K562 (cell line): ENCODE measurements around the gene GJB6. TPM values are rescaled to one million over a fixed set of nuclear protein-coding genes. Genes with fewer than 3 reads are reported as not detected.

ENCODE experiments used
- ATAC-seq: fragments of 200-7000 bp; cut with Tn5 transposase; 3 replicates; pipeline ENCODE4 v1.9.1; 2020; ENCODE audit warnings: moderate library complexity
- BruUV-seq: library from RNA; stranded (reverse); fragments of 400-500 nt; replicated peaks from 2 replicates; lab custom pipeline; 2021; lab: Mats Ljungman, UMichigan
- CTCF ChIA-PET: fragments of 300-600 bp; formaldehyde crosslinking; extraction: SDS; loops from one replicate; lab custom pipeline; 2021; ENCODE audit warnings: low intra/inter-chr PET ratio; lab: Yijun Ruan, JAX
- POLR2A ChIA-PET: fragments of 300-600, 350-650 bp; sonication (Branson Sonifier 250); formaldehyde crosslinking; extraction: SDS; loops from one replicate; lab custom pipeline; 2021; ENCODE audit warnings: antibody characterized with exemption, inconsistent platforms; lab: Yijun Ruan, JAX
- DNase-seq, 4 experiments: peaks; one replicate each; pipeline versions ENCODE4 v3.0.0 to v3.0.0-alpha.2; 2011 to 2018; ENCODE audit warnings: low spot score in 3 of 4, mixed read lengths in 3 of 4; ENCODE audit errors: extremely low read depth in 1 of 4
- FAIRE-seq: peaks from 2 replicates; lab custom pipeline; 2011; peaks lifted over from hg19 to GRCh38; lab: Jason Lieb, UNC
- H2AFZ ChIP-seq: 2 replicates; pipeline ENCODE4 v1.6.0; 2011; ENCODE audit warnings: low read depth, low read length, control low read depth, inconsistent platforms
- H3K27ac ChIP-seq: fragments of 200-600 bp; 3 replicates; pipeline ENCODE4 v1.8.0; 2011; ENCODE audit warnings: low read depth, mild to moderate bottlenecking, control low read depth, inconsistent platforms, low read length, moderate library complexity, mixed read lengths; ENCODE audit errors: extremely low read depth
- H3K27me3 ChIP-seq, 2 experiments: fragments of 300-600 bp in 1 of 2; 2 replicates in 1 of 2; 3 replicates in 1 of 2; pipeline versions ENCODE4 v1.6.0 to v1.8.0; 2011; ENCODE audit warnings: inconsistent platforms in 2 of 2, low read length in 2 of 2, mild to moderate bottlenecking in 1 of 2, mixed read lengths in 1 of 2, moderate library complexity in 1 of 2; ENCODE audit not compliant: control insufficient read depth in 2 of 2, insufficient read depth in 2 of 2
- H3K36me3 ChIP-seq: fragments of 300-600 bp; 3 replicates; pipeline ENCODE4 v1.8.0; 2011; ENCODE audit warnings: mild to moderate bottlenecking, low read length, inconsistent platforms; ENCODE audit not compliant: control insufficient read depth, insufficient read depth
- H3K4me1 ChIP-seq, 2 experiments: fragments of 200-600 bp in 1 of 2; replicated peaks in 1 of 2; 2 replicates in 1 of 2; 3 replicates in 1 of 2; pipeline versions ENCODE4 v1.5.1 to v1.8.0; 2011; ENCODE audit warnings: inconsistent platforms in 2 of 2, low read length in 2 of 2, mild to moderate bottlenecking in 1 of 2, mixed read lengths in 1 of 2, moderate library complexity in 1 of 2; ENCODE audit not compliant: control insufficient read depth in 2 of 2, insufficient read depth in 2 of 2
- H3K4me2 ChIP-seq: 2 replicates; pipeline ENCODE4 v1.6.1; 2011; ENCODE audit warnings: low read length, control low read depth, inconsistent platforms, mixed read lengths; ENCODE audit not compliant: insufficient read depth
- H3K4me3 ChIP-seq: fragments of 200-600 bp; sonication (generic), shearing (Covaris generic); 2 replicates; pipeline ENCODE4 v1.5.1; 2016; ENCODE audit warnings: control low read depth, inconsistent platforms
- H3K79me2 ChIP-seq: fragments of 200-600 bp; 3 replicates; pipeline ENCODE4 v1.8.0; 2011; ENCODE audit warnings: low read length, inconsistent platforms; ENCODE audit not compliant: control insufficient read depth, insufficient read depth
- H3K9ac ChIP-seq, 2 experiments: 2 replicates each; pipeline versions ENCODE4 v1.6.0 to v1.6.1; 2011; ENCODE audit warnings: low read depth in 2 of 2, low read length in 2 of 2, control low read depth in 1 of 2, inconsistent platforms in 1 of 2, mild to moderate bottlenecking in 1 of 2, mixed read lengths in 1 of 2; ENCODE audit not compliant: insufficient read depth in 1 of 2
- H3K9me1 ChIP-seq: one replicate; pipeline ENCODE4 v1.6.0; 2011; ENCODE audit warnings: inconsistent platforms, mild to moderate bottlenecking, low read length, moderate library complexity; ENCODE audit not compliant: control insufficient read depth, insufficient read depth
- H3K9me3 ChIP-seq: replicated peaks from 2 replicates; pipeline ENCODE4 v1.5.1; 2011; ENCODE audit warnings: low read depth, low read length, inconsistent platforms; ENCODE audit not compliant: control insufficient read depth, insufficient read depth
- H4K20me1 ChIP-seq: replicated peaks from 2 replicates; pipeline ENCODE4 v1.6.1; 2011; ENCODE audit warnings: low read length, inconsistent platforms, mixed read lengths; ENCODE audit not compliant: control insufficient read depth, insufficient read depth
- BCL6 ChIP-seq: fragments of 250-450 bp; sonication (Bioruptor Pico); IDR thresholded peaks from 2 replicates; pipeline ENCODE4 v1.4.0; 2020
- BHLHE40 ChIP-seq: IDR thresholded peaks from 2 replicates; pipeline ENCODE4 v1.6.1; 2011; ENCODE audit warnings: low read length, improper control_type of control experiment
- DLX4 ChIP-seq: fragments of 250-450 bp; sonication (Bioruptor Pico); IDR thresholded peaks from 2 replicates; pipeline ENCODE4 v1.6.1; 2021; ENCODE audit warnings: mild to moderate bottlenecking
- FOXO4 ChIP-seq: fragments of 450-650 bp; formaldehyde crosslinking; IDR thresholded peaks from 2 replicates; pipeline ENCODE4 v1.4.0; 2020; ENCODE audit warnings: mild to moderate bottlenecking, moderate library complexity
- MEIS2 ChIP-seq: fragments of 450-650 bp; IDR thresholded peaks from 2 replicates; pipeline ENCODE4 v1.6.1; 2014; ENCODE audit warnings: mild to moderate bottlenecking; ENCODE audit not compliant: partially characterized antibody
- NFXL1 ChIP-seq: fragments of 450-650 bp; formaldehyde crosslinking; IDR thresholded peaks from 2 replicates; pipeline ENCODE4 v1.4.0; 2021; ENCODE audit warnings: mild to moderate bottlenecking
- WGBS: fragments of 100-300 bp; shearing (Covaris generic); methylation state at CpG from one replicate; pipeline ENCODE4 v1.1.6; 2016; ENCODE audit warnings: low coverage, mixed read lengths; ENCODE audit not compliant: insufficient coverage; ENCODE audit errors: missing lambda C conversion rate; 5-methylcytosine and 5-hydroxymethylcytosine counted together
- in situ Hi-C: fragments of 300-500 bp; cut with MboI; formaldehyde crosslinking; loops from 4 replicates; pipeline ENCODE4 v1.15.0; 2018; ENCODE audit warnings: inconsistent platforms, mixed read lengths
- intact Hi-C: fragments of 100-400 bp; cut with micrococcal nuclease; formaldehyde crosslinking; loops from 2 replicates; pipeline ENCODE4 v1.14.2; 2022
- polyA plus RNA-seq, 8 experiments: library from polyadenylated mRNA; depleted of rRNA in 4 of 8; stranded (reverse) in 5 of 8; unstranded in 3 of 8; fragments of >200 nt; fragmentation: Nextera tagmentation in 2 of 8; fragmentation: Illumina TruSeq in 1 of 8; extraction: Ambion mirVana in 2 of 8; extraction: Trizol in 1 of 8; gene quantifications; 2 replicates each; pipeline versions ENCODE4 v1.2.1 to v1.2.3, GENCODE V29; 2011 to 2014; ENCODE audit warnings: inconsistent platforms in 1 of 8, missing spikeins in 1 of 8
- total RNA-seq, 7 experiments: library from RNA; depleted of rRNA in 6 of 7; stranded (reverse); fragments of >200 nt in 6 of 7; fragmentation: Illumina TruSeq in 2 of 7; extraction: Trizol in 2 of 7; gene quantifications; 2 replicates each; pipeline versions ENCODE4 v1.2.1 to v1.2.3, GENCODE V29; 2011 to 2021; ENCODE audit warnings: low replicate concordance in 1 of 7

The GJB6 gene
- total and polyA plus RNA-seq, 9 of the 15 experiments (the other 6 are each of a cell fraction or from before 2014, with no cell fraction given), result not detected

- no peak overlapping the region for H3K4me2 ChIP-seq
- intact Hi-C loops, result no loop called here
- peaks cover 0 to 6% of the 10 kb centered on the region in 2 experiments; a peak in 2 of 5 replicates for H3K27me3 ChIP-seq
- no peaks in the 10 kb centered on the region for H3K36me3 ChIP-seq
- POLR2A ChIA-PET, result no interaction called here
- H3K4me1 ChIP-seq, result no peaks in the 10 kb centered on the region
- no peaks in the 10 kb centered on the region for H3K9me1 ChIP-seq
- no peaks in the 10 kb centered on the region for H3K9me3 ChIP-seq
- no peak overlapping the region for H3K27ac ChIP-seq
- no peak for DNase-seq
- no peak overlapping the region for H3K9ac ChIP-seq
- no peaks in the 10 kb centered on the region for H4K20me1 ChIP-seq
- no TSS peak for BruUV-seq
- in situ Hi-C loops, result no loop called here
- H2AFZ ChIP-seq, result no peak overlapping the region
- ATAC-seq, result no peak
- CTCF ChIA-PET, result no interaction called here
- WGBS, result 0% methylated on average over 3 of the region's 4 CpGs
- no peak for FAIRE-seq
- H3K4me3 ChIP-seq, result no peak overlapping the region
- no peak for TF ChIP-seq MEIS2
- TF ChIP-seq FOXO4 (CRISPR knock-in tag), result no peak
- H3K79me2 ChIP-seq, result no peaks in the 10 kb centered on the region
Measured at GRCh38 chr13:20258963-20259288, 26.8 kb upstream of the GJB6 start.

- Histone ChIP-seq H3K27me3 (peaks cover 0 to 6% of the 10 kb centered on the region in 2 experiments; a peak in 2 of 5 replicates), H3K27ac (no peak overlapping the region), H3K9me1 (no peaks in the 10 kb centered on the region), H3K4me2 (no peak overlapping the region), H3K9me3 (no peaks in the 10 kb centered on the region), H2AFZ (no peak overlapping the region), H3K79me2 (no peaks in the 10 kb centered on the region)
- in situ Hi-C loops, result no loop called here
- no peak for DNase-seq
- CTCF ChIA-PET, result no interaction called here
- FAIRE-seq, result no peak
- no peak for ATAC-seq
- no TSS peak for BruUV-seq
- POLR2A ChIA-PET, result no interaction called here
- TF ChIP-seq NFXL1, result no peak
- TF ChIP-seq BHLHE40, result no peak
- TF ChIP-seq BCL6, result no peak
- no peak for TF ChIP-seq DLX4 (CRISPR knock-in tag)
- TF ChIP-seq, all 486 proteins: peak for 0
- no peaks in the 10 kb centered on the region for H3K4me1 ChIP-seq
- no peaks in the 10 kb centered on the region for H4K20me1 ChIP-seq
- WGBS, result 0% methylated on average over 15 of the region's 15 CpGs
- intact Hi-C loops, result no loop called here
- H3K36me3 ChIP-seq, result no peaks in the 10 kb centered on the region
- no peak overlapping the region for H3K9ac ChIP-seq
- no peak overlapping the region for H3K4me3 ChIP-seq
Measured at GRCh38 chr13:20258208-20258962, 26.3 kb upstream of the GJB6 start.
